Mucosa of rectum (tissue), 2 donors: ENCODE results near the gene PER2.
"Not testable (repeated sequence)": the region's sequence is repeated elsewhere in the genome, so short reads cannot be mapped to it uniquely, and the experiment has no call there.

Source experiments
- H3K27ac ChIP-seq, 2 donors: one replicate each; pipeline ENCODE4 v1.7.0; 2013; ENCODE audit warnings: inconsistent platforms in 2 of 2, low read depth in 2 of 2, low read length in 2 of 2
- H3K27me3 ChIP-seq, 2 donors: one replicate each; pipeline ENCODE4 v1.7.0; 2013; ENCODE audit warnings: low read length in 2 of 2; ENCODE audit not compliant: control insufficient read depth in 2 of 2, insufficient read depth in 2 of 2
- H3K36me3 ChIP-seq, 2 donors: one replicate each; pipeline ENCODE4 v1.7.0; 2013; ENCODE audit warnings: low read length in 2 of 2; ENCODE audit not compliant: control insufficient read depth in 2 of 2, insufficient read depth in 2 of 2
- H3K4me1 ChIP-seq, 2 donors: one replicate each; pipeline ENCODE4 v1.7.0; 2013; ENCODE audit warnings: low read length in 2 of 2, mild to moderate bottlenecking in 1 of 2; ENCODE audit not compliant: control insufficient read depth in 2 of 2, insufficient read depth in 2 of 2
- H3K4me3 ChIP-seq, 2 donors: one replicate each; pipeline ENCODE4 v1.7.0; 2013; ENCODE audit warnings: low read length in 2 of 2
- H3K9ac ChIP-seq, 2 donors: one replicate each; pipeline ENCODE4 v1.7.0; 2013; ENCODE audit warnings: low read length in 2 of 2, low read depth in 1 of 2, mild to moderate bottlenecking in 1 of 2
- H3K9me3 ChIP-seq, 2 donors: one replicate each; pipeline ENCODE4 v1.7.0; 2013; ENCODE audit warnings: low read length in 2 of 2; ENCODE audit not compliant: control insufficient read depth in 2 of 2
- donor health status: healthy.
- donor health status: Normal muscosa, but diverticular disease.

Gene PER2

DNA sequence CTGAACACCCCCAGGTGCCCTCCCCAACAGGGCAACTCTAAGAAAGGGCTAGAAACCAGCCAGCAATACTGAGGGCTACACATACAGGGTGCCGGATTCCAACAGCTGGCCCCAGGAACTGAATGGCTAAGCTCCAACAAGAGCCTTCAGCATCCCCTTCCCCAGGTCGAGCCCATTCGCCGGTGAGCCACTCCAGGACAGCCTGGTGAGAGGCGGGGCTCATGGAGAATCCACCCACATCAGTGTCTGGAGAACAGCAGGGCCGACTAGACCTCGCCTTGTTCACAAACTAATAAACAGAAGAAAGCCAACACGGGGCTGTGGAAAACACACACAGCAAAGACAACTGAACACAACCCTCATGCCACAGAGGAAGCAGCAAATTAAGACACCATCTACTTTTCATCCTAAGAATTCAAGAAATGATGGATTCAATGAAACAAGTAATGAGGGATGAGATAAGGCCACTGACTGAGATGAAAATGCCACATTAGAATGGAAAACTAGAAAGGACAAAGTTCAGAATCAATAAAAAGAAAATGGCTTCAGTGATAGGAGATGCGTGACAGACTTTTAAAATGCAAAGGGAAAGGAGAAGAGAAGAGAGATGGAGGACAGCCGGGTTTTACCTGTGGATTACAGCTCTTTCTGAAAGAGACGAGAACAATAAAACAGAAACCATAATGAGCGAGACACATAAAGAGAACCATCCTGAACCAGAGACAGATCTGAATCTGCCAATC, 8.2 kb downstream of the PER2 start:
- H3K4me3 ChIP-seq: peak overlapping the region; percentile 14 to 22
- H3K9me3 ChIP-seq: no peaks in the 10 kb centered on the region
- H3K9ac ChIP-seq: peak overlapping the region in 1 of 2 donors; percentile 46
- H3K27me3 ChIP-seq: no peaks in the 10 kb centered on the region
- H3K36me3 ChIP-seq: peaks cover 21 to 26% of the 10 kb centered on the region in 2 donors
- H3K27ac ChIP-seq: peak overlapping the region; percentile 59 to 82
- peaks cover 39 to 55% of the 10 kb centered on the region in 2 donors for H3K4me1 ChIP-seq

DNA sequence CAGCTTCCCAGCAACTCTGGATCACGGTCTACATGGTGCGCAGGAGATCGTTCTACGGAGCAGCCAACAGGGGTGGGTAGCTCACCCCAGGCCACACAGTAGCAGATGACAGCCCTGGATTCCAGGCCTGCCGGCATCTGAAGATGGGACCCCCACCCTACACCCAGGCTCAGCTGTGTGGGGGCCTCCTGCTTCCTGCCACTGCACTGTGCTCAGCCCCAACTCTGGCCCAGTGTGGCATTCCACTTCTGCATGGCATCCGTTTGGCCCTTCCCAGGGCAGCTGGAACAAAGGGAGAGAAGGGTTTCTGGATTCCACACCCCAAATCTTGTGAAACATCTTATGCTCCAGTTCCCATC, 9.1 kb downstream of the PER2 start:
- Histone ChIP-seq H3K9me3 (no peaks in the 10 kb centered on the region), H3K9ac (no peak overlapping the region), H3K36me3 (peaks cover 29 to 34% of the 10 kb centered on the region in 2 donors), H3K27ac (peak overlapping the region in 1 of 2 donors; percentile 82), H3K27me3 (no peaks in the 10 kb centered on the region), H3K4me3 (no peak overlapping the region), H3K4me1 (peaks cover 39 to 55% of the 10 kb centered on the region in 2 donors)

DNA sequence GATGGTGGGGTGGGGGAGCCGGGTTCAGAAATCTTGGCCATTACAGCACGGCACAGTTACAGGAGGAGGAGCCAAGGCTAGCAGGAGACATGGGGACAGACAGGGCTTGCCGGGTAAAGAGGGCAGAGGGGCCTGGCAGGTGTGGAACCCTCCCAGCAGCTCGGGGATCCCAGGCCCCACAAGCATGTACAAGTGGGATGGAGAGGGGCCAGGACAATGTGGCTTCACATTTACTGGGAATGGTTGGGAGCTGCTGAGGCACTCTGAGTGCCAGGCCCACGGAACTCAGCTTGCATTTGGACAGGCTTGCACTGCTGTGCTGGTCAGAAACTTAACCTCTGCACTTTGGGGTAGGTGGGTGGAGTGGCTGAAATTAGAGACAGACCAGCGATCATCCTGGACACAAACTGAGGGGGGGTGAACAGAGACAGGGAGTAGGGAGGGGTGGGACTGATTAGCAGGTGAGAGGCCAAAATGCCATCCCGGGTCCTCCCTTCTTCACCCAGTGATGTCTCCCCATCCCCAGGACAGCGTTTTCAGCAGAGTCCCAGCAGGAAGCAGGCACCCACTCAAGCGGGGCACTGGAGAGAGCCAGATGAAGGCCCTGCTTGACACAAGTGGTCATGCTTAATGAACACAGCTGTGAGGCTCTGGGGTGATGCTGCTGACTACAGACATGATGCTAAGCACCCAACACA, 9.6 kb downstream of the PER2 start:
- peaks cover 31 to 38% of the 10 kb centered on the region in 2 donors for H3K36me3 ChIP-seq
- H3K9ac ChIP-seq: peak overlapping the region in 1 of 2 donors; percentile 5
- H3K4me3 ChIP-seq: no peak overlapping the region
- no peaks in the 10 kb centered on the region for H3K27me3 ChIP-seq
- no peak overlapping the region for H3K27ac ChIP-seq
- no peaks in the 10 kb centered on the region for H3K9me3 ChIP-seq
- H3K4me1 ChIP-seq: peaks cover 41 to 56% of the 10 kb centered on the region in 2 donors

DNA sequence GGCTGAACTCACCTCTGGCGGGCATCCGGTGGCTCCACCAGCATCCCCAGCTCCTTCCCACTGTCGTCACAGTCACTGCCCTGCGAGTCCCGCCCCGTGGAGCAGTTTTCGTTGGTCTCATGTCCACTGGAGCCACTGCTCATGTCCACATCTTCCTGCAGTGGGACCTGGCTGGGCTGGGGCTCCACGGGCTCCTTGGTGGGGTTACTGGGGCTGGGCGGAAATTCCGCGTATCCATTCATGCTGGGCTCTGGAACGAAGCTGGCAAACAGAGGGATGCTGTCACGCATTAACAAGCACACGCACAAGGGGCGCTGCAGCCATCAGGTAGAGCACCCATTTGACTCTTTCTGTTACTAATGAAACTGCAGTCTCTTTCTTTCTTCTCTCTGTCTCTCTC, 10.7 kb downstream of the PER2 start:
- Histone ChIP-seq H3K9me3 (no peaks in the 10 kb centered on the region), H3K27ac (no peak overlapping the region), H3K4me3 (no peak overlapping the region), H3K9ac (no peak overlapping the region), H3K4me1 (peaks cover 35 to 51% of the 10 kb centered on the region in 2 donors), H3K36me3 (peaks cover 35 to 43% of the 10 kb centered on the region in 2 donors), H3K27me3 (no peaks in the 10 kb centered on the region)

DNA sequence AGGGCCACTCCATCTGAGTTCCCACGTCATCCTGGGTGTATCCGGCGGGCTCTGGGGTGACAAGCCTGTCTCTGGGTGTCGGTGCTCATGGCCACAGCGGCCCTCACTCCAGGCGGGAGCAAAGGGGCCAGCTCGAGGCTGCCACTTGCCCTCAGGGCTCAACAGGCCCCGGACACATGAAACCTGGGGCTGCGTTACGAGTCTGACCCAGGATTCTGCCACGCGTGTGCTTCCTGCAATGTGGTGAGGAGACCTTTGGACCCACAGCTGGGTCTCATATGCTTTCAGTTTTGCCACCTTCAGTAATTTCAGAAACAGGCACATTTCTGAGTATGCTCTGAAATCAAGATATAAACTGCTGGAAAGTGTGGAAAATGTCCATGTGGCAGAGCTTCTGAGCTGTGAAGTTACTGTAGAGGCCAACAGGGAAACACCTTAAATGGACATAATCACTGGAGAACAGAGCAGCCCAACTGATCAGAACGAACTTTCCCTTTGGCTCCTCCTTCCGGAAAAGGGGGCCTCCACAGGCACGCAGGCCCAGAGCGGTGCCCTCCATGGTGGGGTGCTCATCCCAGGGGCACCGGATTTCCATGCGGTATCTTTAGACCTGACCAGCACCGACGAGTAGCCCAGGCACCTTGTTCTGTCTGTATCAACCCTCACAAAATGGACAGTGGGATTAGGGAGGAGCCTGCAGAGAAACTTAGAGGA, 14.1 kb downstream of the PER2 start:
- no peaks in the 10 kb centered on the region for H3K9me3 ChIP-seq
- H3K9ac ChIP-seq: peak overlapping the region in 1 of 2 donors; percentile 29
- peak overlapping the region; percentile 65 to 70 for H3K27ac ChIP-seq
- H3K36me3 ChIP-seq: peaks cover 60 to 72% of the 10 kb centered on the region in 2 donors
- H3K4me1 ChIP-seq: peaks cover 19 to 26% of the 10 kb centered on the region in 2 donors
- H3K27me3 ChIP-seq: no peaks in the 10 kb centered on the region
- H3K4me3 ChIP-seq: peak overlapping the region in 1 of 2 donors; percentile 17

DNA sequence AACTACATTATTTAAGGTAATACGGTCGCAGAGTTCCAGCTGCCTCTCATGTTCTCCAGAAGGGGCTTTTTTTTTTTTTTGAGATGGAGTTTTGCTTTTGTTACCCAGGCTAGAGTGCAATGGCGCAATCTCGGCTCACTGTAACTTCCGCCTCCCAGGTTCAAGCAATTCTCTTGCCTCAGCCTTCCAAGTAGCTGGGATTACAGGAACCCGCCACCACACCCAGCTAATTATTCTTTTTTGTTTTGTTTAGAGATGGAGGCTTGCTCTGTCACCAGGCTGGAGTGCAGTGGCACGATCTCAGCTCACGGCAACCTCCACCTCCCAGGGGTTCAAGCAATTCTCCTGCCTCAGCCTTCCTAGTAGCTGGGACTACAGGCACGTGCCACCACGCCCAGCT, 15.0 kb downstream of the PER2 start:
- H3K27ac ChIP-seq: peak overlapping the region; percentile 65 to 70
- H3K27me3 ChIP-seq, H3K9ac ChIP-seq, H3K9me3 ChIP-seq, H3K4me3 ChIP-seq: not testable (repeated sequence)
- peaks cover 67 to 68% of the 10 kb centered on the region in 2 donors for H3K36me3 ChIP-seq
- H3K4me1 ChIP-seq: peaks cover 14 to 19% of the 10 kb centered on the region in 2 donors

DNA sequence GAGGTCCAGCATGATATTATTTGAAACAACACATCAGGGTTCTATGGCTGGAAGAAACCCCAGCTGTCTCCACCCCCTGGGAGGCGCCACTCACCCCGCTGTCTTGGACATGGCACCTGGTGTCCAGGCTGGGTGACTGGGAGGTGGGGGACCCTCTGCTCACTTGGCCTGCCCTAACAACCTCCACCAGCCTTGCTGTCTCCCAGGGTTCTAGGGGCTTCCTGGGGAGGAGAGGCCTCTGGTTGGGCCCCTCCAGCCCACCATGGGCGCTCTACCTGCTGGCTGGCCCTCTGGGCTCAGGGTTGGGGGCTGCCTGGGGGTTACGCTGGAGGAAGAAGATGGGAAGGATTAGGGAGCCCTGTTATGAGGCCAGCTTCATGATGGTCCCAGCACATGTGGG, 16.3 kb downstream of the PER2 start:
- peaks cover 75 to 77% of the 10 kb centered on the region in 2 donors for H3K36me3 ChIP-seq
- H3K9me3 ChIP-seq: no peaks in the 10 kb centered on the region
- H3K4me3 ChIP-seq: no peak overlapping the region
- H3K27me3 ChIP-seq: no peaks in the 10 kb centered on the region
- H3K27ac ChIP-seq: no peak overlapping the region
- H3K9ac ChIP-seq: no peak overlapping the region
- peaks cover 14 to 19% of the 10 kb centered on the region in 2 donors for H3K4me1 ChIP-seq

DNA sequence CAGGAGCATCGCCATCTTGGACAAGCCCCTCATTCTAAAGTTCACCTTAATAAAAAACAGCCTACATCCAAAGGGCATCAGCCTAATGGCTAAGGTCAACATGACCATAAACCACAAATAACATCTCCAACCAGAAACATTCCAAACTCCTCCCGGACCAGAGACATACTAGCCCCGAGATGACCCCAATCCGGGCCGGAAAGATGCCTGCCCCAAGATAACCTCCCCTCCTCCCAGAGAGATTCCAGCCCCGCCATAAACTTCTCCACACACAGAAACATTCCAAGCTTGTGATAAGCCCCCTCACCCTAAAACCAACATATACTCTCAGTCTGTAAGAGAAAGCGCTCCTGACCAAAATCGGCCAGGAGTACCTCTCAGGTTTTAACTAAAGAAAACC, 16.7 kb downstream of the PER2 start:
- Histone ChIP-seq H3K4me1 (peaks cover 14 to 19% of the 10 kb centered on the region in 2 donors), H3K36me3 (peaks cover 72 to 76% of the 10 kb centered on the region in 2 donors)
- not testable (repeated sequence) for H3K9ac ChIP-seq, H3K9me3 ChIP-seq, H3K4me3 ChIP-seq, H3K27me3 ChIP-seq, H3K27ac ChIP-seq

DNA sequence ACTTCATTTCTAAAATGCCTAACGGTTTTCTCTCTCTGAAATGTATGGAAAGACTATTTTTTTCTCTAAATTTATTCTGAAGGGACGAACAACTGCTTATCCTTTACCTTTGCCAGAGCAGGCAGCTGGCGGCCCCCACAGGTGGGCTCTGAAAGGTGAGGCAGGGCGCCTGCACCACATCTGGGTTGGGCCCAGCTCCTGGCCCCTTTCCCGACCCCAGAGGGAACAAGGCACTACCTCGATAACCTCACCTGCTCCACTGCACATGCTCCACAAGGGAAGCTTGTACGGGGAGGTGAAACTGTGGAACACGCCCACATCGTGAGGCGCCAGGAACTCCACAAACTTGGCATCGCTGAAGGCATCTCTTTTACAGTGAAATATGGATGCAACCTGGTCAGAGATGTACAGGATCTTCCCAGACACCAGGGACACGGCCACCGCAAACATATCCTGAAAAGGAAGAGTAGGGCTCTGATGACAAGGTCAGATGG, 17.3 kb downstream of the PER2 start:
- H3K27ac ChIP-seq: no peak overlapping the region
- H3K36me3 ChIP-seq: peaks cover 67 to 70% of the 10 kb centered on the region in 2 donors
- no peak overlapping the region for H3K4me3 ChIP-seq

DNA sequence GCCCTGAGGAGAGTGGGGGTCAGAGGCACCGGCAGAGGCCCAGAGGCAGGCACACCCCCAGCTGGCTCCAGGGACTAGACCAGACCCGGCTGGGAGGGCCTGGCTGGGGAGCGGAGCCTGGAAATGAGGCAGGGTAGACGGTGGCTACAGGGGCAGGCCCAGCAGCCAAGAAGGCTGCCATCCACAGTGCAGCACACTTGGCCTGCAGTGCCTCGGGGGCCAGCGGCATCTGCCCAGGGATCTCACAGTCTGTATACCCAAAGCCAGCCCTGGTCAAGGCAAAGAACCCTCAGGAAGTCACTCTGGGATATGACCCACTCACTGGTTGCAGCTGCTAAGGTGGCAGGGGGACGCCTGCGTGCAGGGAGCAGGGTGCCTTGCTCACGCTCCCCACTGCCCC, 17.8 kb downstream of the PER2 start:
- no peaks in the 10 kb centered on the region for H3K9me3 ChIP-seq
- no peak overlapping the region for H3K4me3 ChIP-seq
- no peak overlapping the region for H3K9ac ChIP-seq
- H3K27ac ChIP-seq: no peak overlapping the region
- peaks cover 14 to 19% of the 10 kb centered on the region in 2 donors for H3K4me1 ChIP-seq
- H3K36me3 ChIP-seq: peaks cover 65 to 67% of the 10 kb centered on the region in 2 donors
- no peaks in the 10 kb centered on the region for H3K27me3 ChIP-seq

More for the DNA sequence above, 17.3 kb downstream of the PER2 start:
- Histone ChIP-seq H3K9ac (no peak overlapping the region), H3K9me3 (no peaks in the 10 kb centered on the region), H3K27me3 (no peaks in the 10 kb centered on the region), H3K4me1 (peaks cover 14 to 19% of the 10 kb centered on the region in 2 donors)
